ENCODE measurements around the gene TJP2.

The TJP2 gene

GRCh38 chr9:69307446-69308205 is 133.5 kb downstream of the TJP2 start:
- Histone ChIP-seq H4K20me1 (ENCODE audit: insufficient read depth) (no peaks in the 10 kb centered on the region), H3K36me3 (ENCODE audit: insufficient read depth) (no peaks in the 10 kb centered on the region), H3K4me1 (ENCODE audit: low read depth, poor library complexity, severe bottlenecking) (no peaks in the 10 kb centered on the region), H3K27me3 (ENCODE audit: insufficient read depth, low read depth) (no peaks in the 10 kb centered on the region), H3K27ac (no peak overlapping the region), H3K79me2 (ENCODE audit: insufficient read depth, low read depth) (no peaks in the 10 kb centered on the region), H3K9ac (no peak overlapping the region), H3K4me2 (no peak overlapping the region), H2AFZ (ENCODE audit: low read depth) (no peak overlapping the region), H3K4me3 (IDR thresholded peaks at IDR 0.05; ENCODE audit: insufficient read depth, low read depth, low read length) (no peak overlapping the region)
- no peak for TF ChIP-seq CTCF (conservative IDR thresholded peaks at IDR 0.05; ENCODE audit: low read depth, low read length)

DNA sequence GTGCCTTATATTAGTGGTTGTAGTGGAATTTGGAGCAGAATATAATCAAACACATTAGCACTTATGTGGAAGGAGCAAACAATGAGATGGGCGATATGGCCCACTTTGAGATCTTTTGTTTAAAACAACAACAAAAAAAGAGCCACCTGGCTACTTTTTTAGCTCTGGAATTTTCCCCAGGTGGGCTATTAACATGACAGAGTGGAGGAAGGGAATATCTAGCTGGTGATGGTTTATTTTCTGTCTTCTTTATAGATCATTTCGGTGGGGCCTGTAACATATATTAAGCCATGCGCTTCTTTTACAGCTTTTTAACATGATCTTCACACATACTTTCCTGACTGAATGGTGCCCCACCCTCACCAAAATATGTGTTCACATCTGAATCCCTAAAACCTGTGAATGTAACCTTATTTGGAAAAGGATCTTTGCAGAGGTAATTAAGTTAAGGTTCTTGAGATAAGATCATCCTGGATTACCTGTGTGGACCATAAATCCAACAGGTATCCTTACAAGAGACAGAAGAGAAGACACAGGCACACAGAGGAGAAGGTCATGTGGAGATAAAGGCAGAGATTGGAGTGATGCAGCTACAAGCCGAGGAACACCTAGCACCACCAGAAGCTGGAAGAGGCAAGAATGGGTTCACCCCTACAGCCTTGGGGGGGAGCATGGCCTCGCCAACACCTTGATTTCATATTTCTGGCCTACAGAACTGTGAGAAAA is 134.3 kb downstream of the TJP2 start:
- Histone ChIP-seq H3K27ac (no peak overlapping the region), H3K4me1 (ENCODE audit: low read depth, poor library complexity, severe bottlenecking) (no peaks in the 10 kb centered on the region), H3K4me2 (no peak overlapping the region), H3K79me2 (ENCODE audit: insufficient read depth, low read depth) (no peaks in the 10 kb centered on the region), H4K20me1 (ENCODE audit: insufficient read depth) (no peaks in the 10 kb centered on the region), H3K36me3 (ENCODE audit: insufficient read depth) (no peaks in the 10 kb centered on the region), H3K4me3 (IDR thresholded peaks at IDR 0.05; ENCODE audit: insufficient read depth, low read depth, low read length) (no peak overlapping the region), H3K9ac (no peak overlapping the region), H2AFZ (ENCODE audit: low read depth) (no peak overlapping the region), H3K27me3 (ENCODE audit: insufficient read depth, low read depth) (no peaks in the 10 kb centered on the region)
- TF ChIP-seq CTCF (conservative IDR thresholded peaks at IDR 0.05; ENCODE audit: low read depth, low read length) = no peak

DNA sequence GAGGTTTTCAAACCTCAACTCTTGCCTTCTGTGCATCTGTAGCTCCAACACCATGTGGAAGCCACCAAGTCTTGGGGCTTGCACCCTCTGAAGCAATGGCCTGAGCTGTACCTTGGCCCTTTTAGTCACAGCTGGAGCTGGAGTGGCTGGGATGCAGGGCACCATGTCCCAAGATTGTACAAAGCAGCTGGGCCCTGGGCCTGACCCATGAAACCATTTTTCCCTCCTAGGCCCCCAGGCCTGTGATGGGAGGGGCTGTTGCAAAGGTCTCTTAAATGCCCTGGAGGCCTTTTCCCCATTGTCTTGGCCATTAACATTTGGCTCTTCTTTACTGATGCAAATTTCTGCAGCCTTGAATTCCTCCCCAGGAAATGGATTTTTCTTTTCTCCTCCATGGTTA is 139.1 kb downstream of the TJP2 start:
- H3K4me1 ChIP-seq (ENCODE audit: low read depth, poor library complexity, severe bottlenecking) = no peaks in the 10 kb centered on the region
- H3K9ac ChIP-seq = no peak overlapping the region
- H3K27me3 ChIP-seq (ENCODE audit: insufficient read depth, low read depth) = no peaks in the 10 kb centered on the region
- no peak for TF ChIP-seq CTCF (conservative IDR thresholded peaks at IDR 0.05; ENCODE audit: low read depth, low read length)
- no peaks in the 10 kb centered on the region for H3K79me2 ChIP-seq (ENCODE audit: insufficient read depth, low read depth)
- no peak overlapping the region for H3K27ac ChIP-seq
- no peak overlapping the region for H3K4me3 ChIP-seq (IDR thresholded peaks at IDR 0.05; ENCODE audit: insufficient read depth, low read depth, low read length)
- H3K36me3 ChIP-seq (ENCODE audit: insufficient read depth) = no peaks in the 10 kb centered on the region
- H2AFZ ChIP-seq (ENCODE audit: low read depth) = no peak overlapping the region
- no peaks in the 10 kb centered on the region for H4K20me1 ChIP-seq (ENCODE audit: insufficient read depth)
- H3K4me2 ChIP-seq = no peak overlapping the region

- H3K27ac ChIP-seq = no peak overlapping the region
- TF ChIP-seq CTCF (conservative IDR thresholded peaks at IDR 0.05; ENCODE audit: low read depth, low read length) = no peak
- no peaks in the 10 kb centered on the region for H3K79me2 ChIP-seq (ENCODE audit: insufficient read depth, low read depth)
- no peaks in the 10 kb centered on the region for H3K36me3 ChIP-seq (ENCODE audit: insufficient read depth)
- no peak overlapping the region for H3K4me3 ChIP-seq (IDR thresholded peaks at IDR 0.05; ENCODE audit: insufficient read depth, low read depth, low read length)
- H2AFZ ChIP-seq (ENCODE audit: low read depth) = no peak overlapping the region
- H3K27me3 ChIP-seq (ENCODE audit: insufficient read depth, low read depth) = no peaks in the 10 kb centered on the region
- H3K4me2 ChIP-seq = no peak overlapping the region
- H4K20me1 ChIP-seq (ENCODE audit: insufficient read depth) = no peaks in the 10 kb centered on the region
- H3K9ac ChIP-seq = no peak overlapping the region
- H3K4me1 ChIP-seq (ENCODE audit: low read depth, poor library complexity, severe bottlenecking) = no peaks in the 10 kb centered on the region
Measured at GRCh38 chr9:69314547-69314946, 140.5 kb downstream of the TJP2 start.

Measured in KMS-11 (cell line).